IMR-90 (cell line): Measurements from ENCODE around the gene AQP5. TPM values are rescaled to one million over a fixed set of nuclear protein-coding genes. Genes with fewer than 3 reads are reported as not detected.

Source experiments
- ATAC-seq: fragments of 200-7000 bp; cut with Tn5 transposase; 2 replicates; pipeline ENCODE4 v1.9.1; 2020; ENCODE audit warnings: low read depth, mild to moderate bottlenecking, moderate library complexity
- BruUV-seq: library from RNA; stranded (reverse); fragments of 400-500 nt; replicated peaks from 2 replicates; lab custom pipeline; 2021; lab: Mats Ljungman, UMichigan
- CTCF ChIA-PET: fragments of 300-600 bp; formaldehyde crosslinking; extraction: SDS; loops from one replicate; lab custom pipeline; 2021; ENCODE audit warnings: antibody characterized with exemption; lab: Yijun Ruan, JAX
- POLR2A ChIA-PET: fragments of 300-600 bp; sonication (Branson Sonifier 250); formaldehyde crosslinking; loops from one replicate; lab custom pipeline; 2022; ENCODE audit warnings: antibody characterized with exemption; ENCODE audit not compliant: unreplicated experiment; lab: Charles Lee
- DNase-seq: peaks from one replicate; pipeline ENCODE4 v3.0.0; 2013
- H2AFZ ChIP-seq: replicated peaks from 2 replicates; pipeline ENCODE3; 2013; ENCODE audit warnings: low read length, mild to moderate bottlenecking; ENCODE audit not compliant: poor library complexity
- H2AK5ac ChIP-seq: 2 replicates; pipeline ENCODE4 v1.6.1; 2013; ENCODE audit warnings: low read depth, low read length, inconsistent platforms
- H2AK9ac ChIP-seq: replicated peaks from 2 replicates; pipeline ENCODE3; 2013; ENCODE audit warnings: mild to moderate bottlenecking, low read depth, low read length, moderate library complexity; ENCODE audit not compliant: poor library complexity
- H2BK120ac ChIP-seq: 2 replicates; pipeline ENCODE4 v1.6.1; 2013; ENCODE audit warnings: low read depth, low read length, inconsistent platforms
- H2BK15ac ChIP-seq: 3 replicates; pipeline ENCODE4 v1.6.1; 2013; ENCODE audit warnings: low read depth, low read length, inconsistent platforms
- H2BK20ac ChIP-seq: 2 replicates; pipeline ENCODE4 v1.6.1; 2013; ENCODE audit warnings: low read depth, mild to moderate bottlenecking, inconsistent platforms, low read length, moderate library complexity
- H2BK5ac ChIP-seq: 2 replicates; pipeline ENCODE4 v1.6.1; 2013; ENCODE audit warnings: mild to moderate bottlenecking, low read depth, low read length, inconsistent platforms; ENCODE audit not compliant: poor library complexity, severe bottlenecking
- H3K14ac ChIP-seq: replicated peaks from 2 replicates; pipeline ENCODE4 v1.6.1; 2013; ENCODE audit warnings: low read depth, low read length, inconsistent platforms
- H3K18ac ChIP-seq: 2 replicates; pipeline ENCODE4 v1.6.1; 2013; ENCODE audit warnings: low read depth, low read length, control low read depth
- H3K23ac ChIP-seq: 2 replicates; pipeline ENCODE4 v1.6.1; 2013; ENCODE audit warnings: low read depth, low read length, inconsistent platforms
- H3K27ac ChIP-seq: 2 replicates; pipeline ENCODE4 v1.5.1; 2013; ENCODE audit warnings: mild to moderate bottlenecking, control low read depth, low read length; ENCODE audit not compliant: insufficient read depth
- H3K27me3 ChIP-seq: 2 replicates; pipeline ENCODE4 v1.6.1; 2013; ENCODE audit warnings: low read length; ENCODE audit not compliant: control insufficient read depth, insufficient read depth
- H3K36me3 ChIP-seq: 2 replicates; pipeline ENCODE4 v1.6.1; 2013; ENCODE audit warnings: low read length, mixed read lengths; ENCODE audit not compliant: control insufficient read depth, insufficient read depth
- H3K4ac ChIP-seq: 2 replicates; pipeline ENCODE4 v1.6.1; 2013; ENCODE audit warnings: low read depth, low read length, inconsistent platforms
- H3K4me1 ChIP-seq: 2 replicates; pipeline ENCODE4 v1.6.1; 2013; ENCODE audit warnings: low read length, mixed read lengths; ENCODE audit not compliant: control insufficient read depth, insufficient read depth
- H3K4me2 ChIP-seq: 2 replicates; pipeline ENCODE4 v1.6.1; 2013; ENCODE audit warnings: low read depth, mild to moderate bottlenecking, control low read depth, low read length, moderate library complexity
- H3K4me3 ChIP-seq: 2 replicates; pipeline ENCODE4 v1.5.1; 2013; ENCODE audit warnings: low read depth, mild to moderate bottlenecking, control low read depth, low read length, moderate library complexity; ENCODE audit not compliant: insufficient read depth
- H3K56ac ChIP-seq: 2 replicates; pipeline ENCODE4 v1.6.1; 2013; ENCODE audit warnings: low read length, inconsistent platforms; ENCODE audit not compliant: insufficient read depth; ENCODE audit errors: extremely low read depth
- H3K79me1 ChIP-seq, 2 experiments: 2 replicates each; pipeline ENCODE4 v1.6.1; 2013; ENCODE audit warnings: low read length in 2 of 2, inconsistent platforms in 1 of 2, low read depth in 1 of 2
- H3K9ac ChIP-seq: 2 replicates; pipeline ENCODE4 v1.6.1; 2013; ENCODE audit warnings: low read depth, low read length, control low read depth
- H3K9me1 ChIP-seq: 2 replicates; pipeline ENCODE4 v1.6.1; 2013; ENCODE audit warnings: low read length, inconsistent platforms; ENCODE audit not compliant: insufficient read depth
- H3K9me3 ChIP-seq: 2 replicates; pipeline ENCODE4 v1.6.1; 2013; ENCODE audit warnings: low read length; ENCODE audit not compliant: control insufficient read depth, insufficient read depth
- H4K20me1 ChIP-seq: 2 replicates; pipeline ENCODE4 v1.6.1; 2013; ENCODE audit warnings: low read length, inconsistent platforms; ENCODE audit not compliant: insufficient read depth
- H4K5ac ChIP-seq: 2 replicates; pipeline ENCODE4 v1.6.1; 2013; ENCODE audit warnings: mild to moderate bottlenecking, low read depth, low read length, control low read depth
- H4K8ac ChIP-seq, 2 experiments: 2 replicates each; pipeline ENCODE4 v1.6.1; 2013; ENCODE audit warnings: low read depth in 2 of 2, low read length in 2 of 2, control low read depth in 1 of 2, inconsistent platforms in 1 of 2
- H4K91ac ChIP-seq: 2 replicates; pipeline ENCODE4 v1.6.1; 2013; ENCODE audit warnings: low read depth, low read length, inconsistent platforms; ENCODE audit not compliant: insufficient read depth
- BHLHE40 ChIP-seq: fragments of 150-350 bp; IDR thresholded peaks from 2 replicates; pipeline ENCODE4 v1.6.1; 2016; ENCODE audit warnings: mild to moderate bottlenecking, low read depth, low read length
- CEBPB ChIP-seq: IDR thresholded peaks from 2 replicates; pipeline ENCODE4 v1.6.1; 2012; ENCODE audit warnings: low read depth, low read length, improper control_type of control experiment
- ELK1 ChIP-seq: fragments of 150-350 bp; IDR thresholded peaks from 2 replicates; pipeline ENCODE4 v1.6.1; 2016; ENCODE audit warnings: low read depth, mild to moderate bottlenecking, low read length, moderate library complexity, borderline replicate concordance
- NFE2L2 ChIP-seq: fragments of 150-350 bp; IDR thresholded peaks from 2 replicates; pipeline ENCODE4 v1.6.1; 2016; ENCODE audit warnings: low read depth, mild to moderate bottlenecking, low read length
- RAD21 ChIP-seq: IDR thresholded peaks from 2 replicates; pipeline ENCODE4 v1.6.1; 2012; ENCODE audit warnings: low read length, improper control_type of control experiment
- RCOR1 ChIP-seq: IDR thresholded peaks from 2 replicates; pipeline ENCODE4 v1.6.1; 2012; ENCODE audit warnings: mild to moderate bottlenecking, low read length, improper control_type of control experiment; ENCODE audit not compliant: insufficient replicate concordance
- RFX5 ChIP-seq: IDR thresholded peaks from 2 replicates; pipeline ENCODE4 v1.8.0; 2012; ENCODE audit warnings: low read depth, mild to moderate bottlenecking, low read length, moderate library complexity
- WGBS, 2 experiments: methylation state at CpG; one replicate each; pipeline versions ENCODE4 v1.1.5 to v1.1.7; 2013; ENCODE audit warnings: missing lambda C conversion rate in 2 of 2; ENCODE audit not compliant: insufficient read length in 1 of 2; ENCODE audit errors: extremely low coverage in 2 of 2; 5-methylcytosine and 5-hydroxymethylcytosine counted together
- dilution Hi-C: fragments of 300-500 bp; cut with HindIII; formaldehyde crosslinking; loops from one replicate; pipeline ENCODE4 v1.14.3; 2018; ENCODE audit warnings: low sequenced_read_pairs; ENCODE audit not compliant: unreplicated experiment
- in situ Hi-C: fragments of 300-500 bp; cut with MboI; formaldehyde crosslinking; loops from 3 replicates; pipeline ENCODE4 v1.14.3; 2019; ENCODE audit warnings: low sequenced_read_pairs, inconsistent platforms, mixed read lengths
- intact Hi-C: fragments of 100-400 bp; cut with micrococcal nuclease; formaldehyde crosslinking; loops from 2 replicates; pipeline ENCODE4 v1.10.0; 2022
- polyA plus RNA-seq, 3 experiments: library from polyadenylated mRNA; depleted of rRNA; stranded (reverse); fragments of >200 nt; gene quantifications; 2 replicates each; pipeline ENCODE4 v1.2.3, GENCODE V29; 2012; ENCODE audit warnings: low replicate concordance in 1 of 3
- total RNA-seq: library from RNA; depleted of rRNA; stranded (reverse); fragments of >200 nt; gene quantifications from 2 replicates; pipeline ENCODE4 v1.2.3, GENCODE V29; 2012

AQP5 gene
- total and polyA plus RNA-seq, 2 of the 4 experiments (the other 2 are of a cell fraction) = not detected

- ATAC-seq (no peak), DNase-seq (no peak)
- no peak overlapping the region for H3K4me3 ChIP-seq
- H3K79me1 ChIP-seq = no peaks in the 10 kb centered on the region
- POLR2A ChIA-PET = no interaction called here
- H3K56ac ChIP-seq = no peak overlapping the region
- no peak overlapping the region for H2BK15ac ChIP-seq
- dilution Hi-C loops = no loop called here
- no peak overlapping the region for H2AK9ac ChIP-seq
- H3K9me1 ChIP-seq = 0 out of 2 replicates have a peak, but pooled peaks cover 3% of the 10 kb centered on the region
- no peak overlapping the region for H3K23ac ChIP-seq
- H3K27me3 ChIP-seq = peaks cover 25% of the 10 kb centered on the region
- H3K14ac ChIP-seq = no peak overlapping the region
- TF ChIP-seq RAD21 (no peak), NFE2L2 (no peak), CEBPB (no peak), ELK1 (no peak), BHLHE40 (no peak), RCOR1 (no peak), RFX5 (no peak)
- H2BK20ac ChIP-seq = no peak overlapping the region
- in situ Hi-C loops = no loop called here
- no peak overlapping the region for H3K18ac ChIP-seq
- no peak overlapping the region for H3K4ac ChIP-seq
- CTCF ChIA-PET = no interaction called here
- no peak overlapping the region for H2BK5ac ChIP-seq
- H4K8ac ChIP-seq = no peak overlapping the region
- H4K91ac ChIP-seq = no peak overlapping the region
- no peaks in the 10 kb centered on the region for H3K36me3 ChIP-seq
- H3K4me1 ChIP-seq = no peaks in the 10 kb centered on the region; the same call in 1 of the 2 replicates
- H2AK5ac ChIP-seq = no peak overlapping the region
- H3K9ac ChIP-seq = no peak overlapping the region
- H2AFZ ChIP-seq = no peak overlapping the region
- no peak overlapping the region for H3K27ac ChIP-seq
- no peaks in the 10 kb centered on the region for H3K9me3 ChIP-seq
- no peak overlapping the region for H2BK120ac ChIP-seq
- no peak overlapping the region for H4K5ac ChIP-seq
- no peaks in the 10 kb centered on the region for H4K20me1 ChIP-seq
- BruUV-seq = no TSS peak
- intact Hi-C loops = no loop called here
- WGBS, 2 experiments = 100% methylated on average over 2 of the region's 7 CpGs; no CpG with 5 or more reads in 1 of the 2 experiments
- no peak overlapping the region for H3K4me2 ChIP-seq
Observed at GRCh38 chr12:49947593-49948226, 14.0 kb upstream of the AQP5 start.
